SU-DHL-6 (cell line): ENCODE data around the gene FOXP4.

Experiments used
- H2AFZ ChIP-seq: fragments of 200-600 bp; sonication (generic); 2 replicates; pipeline ENCODE4 v1.6.1; 2014; ENCODE audit warnings: low read depth, mild to moderate bottlenecking, moderate library complexity, mixed read lengths, antibody characterized with exemption, low read length; ENCODE audit not compliant: severe bottlenecking
- H3F3A ChIP-seq: fragments of 200-600 bp; shearing (Covaris generic); 2 replicates; pipeline ENCODE4 v1.6.0; 2016; ENCODE audit warnings: antibody characterized with exemption, mild to moderate bottlenecking; ENCODE audit not compliant: insufficient read depth
- H3K27ac ChIP-seq: fragments of 200-600 bp; sonication (generic); 2 replicates; pipeline ENCODE4 v1.5.1; 2016; ENCODE audit warnings: low read depth, mild to moderate bottlenecking, low read length, moderate library complexity, mixed read lengths
- H3K27me3 ChIP-seq: fragments of 200-600 bp; sonication (generic), shearing (Covaris generic); 2 replicates; pipeline ENCODE4 v1.6.0; 2014; ENCODE audit warnings: mild to moderate bottlenecking, low read length
- H3K36me3 ChIP-seq: fragments of 200-600 bp; sonication (generic); 2 replicates; pipeline ENCODE4 v1.6.1; 2014; ENCODE audit warnings: mild to moderate bottlenecking, low read length, mixed read lengths
- H3K4me2 ChIP-seq: fragments of 300-600, 200-600 bp; shearing (Covaris generic), sonication (generic); 2 replicates; pipeline ENCODE4 v1.6.0; 2014; ENCODE audit warnings: low read length, low read depth, mild to moderate bottlenecking; ENCODE audit not compliant: poor library complexity, severe bottlenecking
- H3K4me3 ChIP-seq: fragments of 200-600 bp; sonication (generic); 2 replicates; pipeline ENCODE4 v1.5.1; 2014; ENCODE audit warnings: antibody characterized with exemption, low read length, mild to moderate bottlenecking, mixed read lengths; ENCODE audit not compliant: insufficient read depth, poor library complexity, severe bottlenecking
- H3K79me2 ChIP-seq: fragments of 200-600 bp; sonication (generic); 2 replicates; pipeline ENCODE4 v1.6.1; 2014; ENCODE audit warnings: mild to moderate bottlenecking, low read length, moderate library complexity; ENCODE audit not compliant: insufficient read depth
- H3K9ac ChIP-seq: fragments of 200-600 bp; sonication (generic); 2 replicates; pipeline ENCODE4 v1.7.0; 2014; ENCODE audit warnings: mild to moderate bottlenecking, low read length
- H3K9me2 ChIP-seq: fragments of 200-600 bp; sonication (generic); replicated peaks from 2 replicates; pipeline ENCODE4 v1.6.1; 2014; ENCODE audit warnings: low read length; ENCODE audit not compliant: insufficient read depth
- H3K9me3 ChIP-seq: fragments of 200-600 bp; sonication (generic); 2 replicates; pipeline ENCODE4 v1.6.1; 2014; ENCODE audit warnings: low read length, mixed read lengths; ENCODE audit not compliant: insufficient read depth
- H4K20me1 ChIP-seq: fragments of 200-600 bp; sonication (generic); 2 replicates; pipeline ENCODE4 v1.6.1; 2014; ENCODE audit warnings: low read depth, mild to moderate bottlenecking, antibody characterized with exemption, low read length, moderate library complexity, mixed read lengths
- EZH2phosphoT487 ChIP-seq: fragments of 200-600 bp; sonication (generic), shearing (Covaris generic); conservative IDR thresholded peaks from 2 replicates; pipeline ENCODE4 v1.6.1; 2018; ENCODE audit warnings: mild to moderate bottlenecking, antibody characterized with exemption, low read length, moderate library complexity, mixed read lengths
- TF ChIP-seq, protein P1 (sequence below): fragments of 200-600 bp; sonication (generic); IDR thresholded peaks from one replicate; pipeline ENCODE4 v1.5.1; 2017; ENCODE audit warnings: antibody characterized with exemption, mild to moderate bottlenecking, low read length, moderate library complexity; ENCODE audit not compliant: insufficient read depth, poor library complexity, severe bottlenecking

The FOXP4 gene

GRCh38 chr6:41621367-41621766, 75.2 kb downstream of the FOXP4 start:
- no peak overlapping the region for H3K4me3 ChIP-seq
- no peaks in the 10 kb centered on the region for H3K79me2 ChIP-seq
- H3K27me3 ChIP-seq: no peaks in the 10 kb centered on the region
- H3K9ac ChIP-seq: no peak overlapping the region
- no peak overlapping the region for H2AFZ ChIP-seq
- no peak overlapping the region for H3K4me2 ChIP-seq
- H3K9me3 ChIP-seq: no peaks in the 10 kb centered on the region
- no peak overlapping the region for H3K27ac ChIP-seq
- H3F3A ChIP-seq: no peaks in the 10 kb centered on the region
- TF ChIP-seq, protein P1, sequence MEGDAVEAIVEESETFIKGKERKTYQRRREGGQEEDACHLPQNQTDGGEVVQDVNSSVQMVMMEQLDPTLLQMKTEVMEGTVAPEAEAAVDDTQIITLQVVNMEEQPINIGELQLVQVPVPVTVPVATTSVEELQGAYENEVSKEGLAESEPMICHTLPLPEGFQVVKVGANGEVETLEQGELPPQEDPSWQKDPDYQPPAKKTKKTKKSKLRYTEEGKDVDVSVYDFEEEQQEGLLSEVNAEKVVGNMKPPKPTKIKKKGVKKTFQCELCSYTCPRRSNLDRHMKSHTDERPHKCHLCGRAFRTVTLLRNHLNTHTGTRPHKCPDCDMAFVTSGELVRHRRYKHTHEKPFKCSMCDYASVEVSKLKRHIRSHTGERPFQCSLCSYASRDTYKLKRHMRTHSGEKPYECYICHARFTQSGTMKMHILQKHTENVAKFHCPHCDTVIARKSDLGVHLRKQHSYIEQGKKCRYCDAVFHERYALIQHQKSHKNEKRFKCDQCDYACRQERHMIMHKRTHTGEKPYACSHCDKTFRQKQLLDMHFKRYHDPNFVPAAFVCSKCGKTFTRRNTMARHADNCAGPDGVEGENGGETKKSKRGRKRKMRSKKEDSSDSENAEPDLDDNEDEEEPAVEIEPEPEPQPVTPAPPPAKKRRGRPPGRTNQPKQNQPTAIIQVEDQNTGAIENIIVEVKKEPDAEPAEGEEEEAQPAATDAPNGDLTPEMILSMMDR: no peak
- H4K20me1 ChIP-seq: no peaks in the 10 kb centered on the region
- no peaks in the 10 kb centered on the region for H3K36me3 ChIP-seq
- H3K9me2 ChIP-seq: no peaks in the 10 kb centered on the region

DNA sequence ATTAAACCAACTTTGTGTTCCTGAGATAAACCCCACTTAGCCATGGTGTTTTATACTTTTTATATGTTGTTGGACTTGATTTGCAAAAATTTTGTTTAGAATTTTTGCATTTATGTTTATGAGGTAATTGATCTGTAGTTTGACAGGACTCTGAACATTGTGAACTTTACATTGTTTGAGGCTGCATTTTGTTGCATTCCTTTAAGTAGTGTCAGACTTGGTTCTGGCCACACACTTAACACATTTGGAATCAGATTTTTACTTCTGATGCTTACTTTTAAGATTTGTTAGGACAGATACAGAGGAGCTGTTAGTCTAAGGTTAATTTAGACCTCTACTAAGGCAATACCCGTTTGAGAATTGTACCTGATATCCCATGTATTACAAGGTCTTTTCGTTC, 75.6 kb downstream of the FOXP4 start:
- H3K9me2 ChIP-seq: no peaks in the 10 kb centered on the region
- H3K4me2 ChIP-seq: no peak overlapping the region
- H2AFZ ChIP-seq: no peak overlapping the region
- no peaks in the 10 kb centered on the region for H3K27me3 ChIP-seq
- no peaks in the 10 kb centered on the region for H3K79me2 ChIP-seq
- H3K27ac ChIP-seq: no peak overlapping the region
- no peaks in the 10 kb centered on the region for H3K36me3 ChIP-seq
- H3F3A ChIP-seq: no peaks in the 10 kb centered on the region
- TF ChIP-seq EZH2phosphoT487: no peak
- TF ChIP-seq, protein P1: no peak
- no peaks in the 10 kb centered on the region for H3K9me3 ChIP-seq
- no peak overlapping the region for H3K4me3 ChIP-seq
- no peak overlapping the region for H3K9ac ChIP-seq
- no peaks in the 10 kb centered on the region for H4K20me1 ChIP-seq

GRCh38 chr6:41622206-41622988, 76.2 kb downstream of the FOXP4 start:
- no peak overlapping the region for H3K4me3 ChIP-seq
- H3K27ac ChIP-seq: no peak overlapping the region
- no peaks in the 10 kb centered on the region for H4K20me1 ChIP-seq
- H3K27me3 ChIP-seq: no peaks in the 10 kb centered on the region
- no peak overlapping the region for H3K4me2 ChIP-seq
- H3K9me3 ChIP-seq: no peaks in the 10 kb centered on the region
- no peak for TF ChIP-seq EZH2phosphoT487
- TF ChIP-seq, protein P1: no peak
- no peaks in the 10 kb centered on the region for H3F3A ChIP-seq
- no peak overlapping the region for H3K9ac ChIP-seq
- no peaks in the 10 kb centered on the region for H3K36me3 ChIP-seq
- no peak overlapping the region for H2AFZ ChIP-seq
- no peaks in the 10 kb centered on the region for H3K79me2 ChIP-seq
- no peaks in the 10 kb centered on the region for H3K9me2 ChIP-seq
